ENCODE results near the gene CLDN14. TPM values are rescaled to one million over a fixed set of nuclear protein-coding genes. Genes with fewer than 3 reads are reported as not detected.

The CLDN14 gene
- total RNA-seq, 1 experiment from 2014 or later, result not detected

DNA sequence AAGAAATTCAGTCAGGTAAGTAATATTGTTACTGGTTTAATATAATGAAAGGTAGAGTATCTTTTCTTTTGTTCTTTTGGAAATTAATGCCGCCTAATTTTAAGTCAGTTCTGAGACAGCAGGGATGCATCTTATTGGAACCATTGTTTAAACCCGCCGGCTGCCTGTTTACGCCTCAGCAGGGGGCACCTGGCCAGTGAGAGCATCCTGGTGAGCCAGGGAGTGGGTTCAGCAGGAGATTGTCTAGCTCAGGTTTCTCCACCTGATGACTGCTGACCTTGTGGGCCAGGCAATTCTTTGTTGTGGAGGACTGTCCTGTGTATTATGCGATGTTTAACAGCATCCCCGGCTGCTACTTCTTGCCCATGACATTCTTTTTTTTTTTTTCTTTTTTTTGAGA, 64.5 kb downstream of the CLDN14 start:
- Histone ChIP-seq H3K9me3 (ENCODE audit: control insufficient read depth, insufficient read depth, low read depth, low read length) (no peaks in the 10 kb centered on the region), H3K4me1 (ENCODE audit: control insufficient read depth, insufficient read depth, low read length) (no peaks in the 10 kb centered on the region), H3K27me3 (ENCODE audit: control insufficient read depth, insufficient read depth, low read length) (no peaks in the 10 kb centered on the region), H3K36me3 (ENCODE audit: control insufficient read depth, insufficient read depth, low read length) (no peaks in the 10 kb centered on the region; the same call in 1 of the 2 replicates), H3K27ac (ENCODE audit: low read length) (no peak overlapping the region), H3K4me3 (ENCODE audit: low read depth in 2 of 2, low read length in 2 of 2) (no peak overlapping the region)
- no TSS peak for BruUV-seq (replicated peaks)
- in situ Hi-C loops (cut with HindIII; ENCODE audit: low pct_unique_long_range_greater_than_20kb, low sequenced_read_pairs), result no loop called here
- POLR2A ChIA-PET, result no interaction called here
- TF ChIP-seq POLR2AphosphoS5 (IDR thresholded peaks at IDR 0.05; ENCODE audit: low read depth, low read length) (no peak), TCF7L2 (IDR thresholded peaks at IDR 0.05; ENCODE audit: low read depth, low read length) (no peak), SIN3A (IDR thresholded peaks at IDR 0.05; ENCODE audit: borderline replicate concordance, insufficient read depth, low read depth, low read length) (no peak)
- TF ChIP-seq, protein P1, sequence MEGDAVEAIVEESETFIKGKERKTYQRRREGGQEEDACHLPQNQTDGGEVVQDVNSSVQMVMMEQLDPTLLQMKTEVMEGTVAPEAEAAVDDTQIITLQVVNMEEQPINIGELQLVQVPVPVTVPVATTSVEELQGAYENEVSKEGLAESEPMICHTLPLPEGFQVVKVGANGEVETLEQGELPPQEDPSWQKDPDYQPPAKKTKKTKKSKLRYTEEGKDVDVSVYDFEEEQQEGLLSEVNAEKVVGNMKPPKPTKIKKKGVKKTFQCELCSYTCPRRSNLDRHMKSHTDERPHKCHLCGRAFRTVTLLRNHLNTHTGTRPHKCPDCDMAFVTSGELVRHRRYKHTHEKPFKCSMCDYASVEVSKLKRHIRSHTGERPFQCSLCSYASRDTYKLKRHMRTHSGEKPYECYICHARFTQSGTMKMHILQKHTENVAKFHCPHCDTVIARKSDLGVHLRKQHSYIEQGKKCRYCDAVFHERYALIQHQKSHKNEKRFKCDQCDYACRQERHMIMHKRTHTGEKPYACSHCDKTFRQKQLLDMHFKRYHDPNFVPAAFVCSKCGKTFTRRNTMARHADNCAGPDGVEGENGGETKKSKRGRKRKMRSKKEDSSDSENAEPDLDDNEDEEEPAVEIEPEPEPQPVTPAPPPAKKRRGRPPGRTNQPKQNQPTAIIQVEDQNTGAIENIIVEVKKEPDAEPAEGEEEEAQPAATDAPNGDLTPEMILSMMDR (IDR thresholded peaks at IDR 0.05), result no peak
- TF ChIP-seq, protein P2, sequence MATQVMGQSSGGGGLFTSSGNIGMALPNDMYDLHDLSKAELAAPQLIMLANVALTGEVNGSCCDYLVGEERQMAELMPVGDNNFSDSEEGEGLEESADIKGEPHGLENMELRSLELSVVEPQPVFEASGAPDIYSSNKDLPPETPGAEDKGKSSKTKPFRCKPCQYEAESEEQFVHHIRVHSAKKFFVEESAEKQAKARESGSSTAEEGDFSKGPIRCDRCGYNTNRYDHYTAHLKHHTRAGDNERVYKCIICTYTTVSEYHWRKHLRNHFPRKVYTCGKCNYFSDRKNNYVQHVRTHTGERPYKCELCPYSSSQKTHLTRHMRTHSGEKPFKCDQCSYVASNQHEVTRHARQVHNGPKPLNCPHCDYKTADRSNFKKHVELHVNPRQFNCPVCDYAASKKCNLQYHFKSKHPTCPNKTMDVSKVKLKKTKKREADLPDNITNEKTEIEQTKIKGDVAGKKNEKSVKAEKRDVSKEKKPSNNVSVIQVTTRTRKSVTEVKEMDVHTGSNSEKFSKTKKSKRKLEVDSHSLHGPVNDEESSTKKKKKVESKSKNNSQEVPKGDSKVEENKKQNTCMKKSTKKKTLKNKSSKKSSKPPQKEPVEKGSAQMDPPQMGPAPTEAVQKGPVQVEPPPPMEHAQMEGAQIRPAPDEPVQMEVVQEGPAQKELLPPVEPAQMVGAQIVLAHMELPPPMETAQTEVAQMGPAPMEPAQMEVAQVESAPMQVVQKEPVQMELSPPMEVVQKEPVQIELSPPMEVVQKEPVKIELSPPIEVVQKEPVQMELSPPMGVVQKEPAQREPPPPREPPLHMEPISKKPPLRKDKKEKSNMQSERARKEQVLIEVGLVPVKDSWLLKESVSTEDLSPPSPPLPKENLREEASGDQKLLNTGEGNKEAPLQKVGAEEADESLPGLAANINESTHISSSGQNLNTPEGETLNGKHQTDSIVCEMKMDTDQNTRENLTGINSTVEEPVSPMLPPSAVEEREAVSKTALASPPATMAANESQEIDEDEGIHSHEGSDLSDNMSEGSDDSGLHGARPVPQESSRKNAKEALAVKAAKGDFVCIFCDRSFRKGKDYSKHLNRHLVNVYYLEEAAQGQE (IDR thresholded peaks at IDR 0.05; ENCODE audit: insufficient read depth in 1 of 2, low read depth in 2 of 2, low read length in 1 of 2), result no peak
- CTCF ChIA-PET, result no interaction called here
- intact Hi-C loops (cut with micrococcal nuclease; ENCODE audit: unreplicated experiment), result no loop called here
- DNase-seq (ENCODE audit: low read depth, low spot score), result no peak
- no peak for ATAC-seq

DNA sequence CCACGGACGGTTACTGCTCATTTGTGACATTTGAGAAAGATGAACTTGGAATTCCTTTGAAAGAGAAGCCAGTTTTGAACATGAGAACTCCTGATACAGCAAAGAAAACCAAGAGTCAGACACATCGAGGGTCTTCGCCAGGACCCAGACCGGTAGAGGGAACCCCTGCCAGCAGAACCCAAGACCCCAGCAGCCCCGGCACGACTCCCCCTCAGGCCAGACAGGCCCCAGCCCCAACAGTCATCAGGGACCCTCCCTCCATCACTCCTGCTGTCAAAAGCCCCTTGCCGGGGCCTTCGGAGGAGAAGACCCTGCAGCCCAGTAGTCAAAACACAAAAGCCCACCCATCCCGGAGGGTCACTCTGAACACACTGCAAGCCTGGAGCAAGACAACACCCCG, 67.0 kb downstream of the CLDN14 start:
- Histone ChIP-seq H3K4me1 (ENCODE audit: control insufficient read depth, insufficient read depth, low read length) (no peaks in the 10 kb centered on the region), H3K27me3 (ENCODE audit: control insufficient read depth, insufficient read depth, low read length) (no peaks in the 10 kb centered on the region), H3K36me3 (ENCODE audit: control insufficient read depth, insufficient read depth, low read length) (no peaks in the 10 kb centered on the region; the same call in 1 of the 2 replicates), H3K9me3 (ENCODE audit: control insufficient read depth, insufficient read depth, low read depth, low read length) (no peaks in the 10 kb centered on the region), H3K4me3 (ENCODE audit: low read depth in 2 of 2, low read length in 2 of 2) (no peak overlapping the region), H3K27ac (ENCODE audit: low read length) (no peak overlapping the region)
- no peak for TF ChIP-seq TCF7L2 (IDR thresholded peaks at IDR 0.05; ENCODE audit: low read depth, low read length)
- TF ChIP-seq POLR2AphosphoS5 (IDR thresholded peaks at IDR 0.05; ENCODE audit: low read depth, low read length), result no peak
- TF ChIP-seq SIN3A (IDR thresholded peaks at IDR 0.05; ENCODE audit: borderline replicate concordance, insufficient read depth, low read depth, low read length), result no peak
- TF ChIP-seq, protein P1 (IDR thresholded peaks at IDR 0.05), result no peak
- TF ChIP-seq, protein P2 (IDR thresholded peaks at IDR 0.05; ENCODE audit: insufficient read depth in 1 of 2, low read depth in 2 of 2, low read length in 1 of 2), result no peak
- ChIA-PET POLR2A (no interaction called here), CTCF (no interaction called here)
- no TSS peak for BruUV-seq (replicated peaks)
- intact Hi-C loops (cut with micrococcal nuclease; ENCODE audit: unreplicated experiment) (no loop called here), in situ Hi-C loops (cut with HindIII; ENCODE audit: low pct_unique_long_range_greater_than_20kb, low sequenced_read_pairs) (no loop called here)
- DNase-seq (ENCODE audit: low read depth, low spot score) (no peak), ATAC-seq (no peak)
